K562 (cell line): ENCODE measurements around the gene AASDH. TPM values are rescaled to one million over a fixed set of nuclear protein-coding genes. Genes with fewer than 3 reads are reported as not detected.
A peak's percentile ranks its signal among the peaks of the same experiment; 100 is the strongest.

ENCODE experiments used
- ATAC-seq: fragments of 200-7000 bp; cut with Tn5 transposase; 3 replicates; pipeline ENCODE4 v1.9.1; 2020; ENCODE audit warnings: moderate library complexity
- BruUV-seq: library from RNA; stranded (reverse); fragments of 400-500 nt; replicated peaks from 2 replicates; lab custom pipeline; 2021; lab: Mats Ljungman, UMichigan
- CTCF ChIA-PET: fragments of 300-600 bp; formaldehyde crosslinking; extraction: SDS; loops from one replicate; lab custom pipeline; 2021; ENCODE audit warnings: low intra/inter-chr PET ratio; lab: Yijun Ruan, JAX
- POLR2A ChIA-PET: fragments of 300-600, 350-650 bp; sonication (Branson Sonifier 250); formaldehyde crosslinking; extraction: SDS; loops from one replicate; lab custom pipeline; 2021; ENCODE audit warnings: antibody characterized with exemption, inconsistent platforms; lab: Yijun Ruan, JAX
- DNase-seq, 4 experiments: peaks; one replicate each; pipeline versions ENCODE4 v3.0.0 to v3.0.0-alpha.2; 2011 to 2018; ENCODE audit warnings: low spot score in 3 of 4, mixed read lengths in 3 of 4; ENCODE audit errors: extremely low read depth in 1 of 4
- FAIRE-seq: peaks from 2 replicates; lab custom pipeline; 2011; peaks lifted over from hg19 to GRCh38; lab: Jason Lieb, UNC
- H2AFZ ChIP-seq: 2 replicates; pipeline ENCODE4 v1.6.0; 2011; ENCODE audit warnings: low read depth, low read length, control low read depth, inconsistent platforms
- H3K27ac ChIP-seq: fragments of 200-600 bp; 3 replicates; pipeline ENCODE4 v1.8.0; 2011; ENCODE audit warnings: low read depth, mild to moderate bottlenecking, control low read depth, inconsistent platforms, low read length, moderate library complexity, mixed read lengths; ENCODE audit errors: extremely low read depth
- H3K27me3 ChIP-seq, 2 experiments: fragments of 300-600 bp in 1 of 2; 2 replicates in 1 of 2; 3 replicates in 1 of 2; pipeline versions ENCODE4 v1.6.0 to v1.8.0; 2011; ENCODE audit warnings: inconsistent platforms in 2 of 2, low read length in 2 of 2, mild to moderate bottlenecking in 1 of 2, mixed read lengths in 1 of 2, moderate library complexity in 1 of 2; ENCODE audit not compliant: control insufficient read depth in 2 of 2, insufficient read depth in 2 of 2
- H3K36me3 ChIP-seq: fragments of 300-600 bp; 3 replicates; pipeline ENCODE4 v1.8.0; 2011; ENCODE audit warnings: mild to moderate bottlenecking, low read length, inconsistent platforms; ENCODE audit not compliant: control insufficient read depth, insufficient read depth
- H3K4me1 ChIP-seq, 2 experiments: fragments of 200-600 bp in 1 of 2; replicated peaks in 1 of 2; 2 replicates in 1 of 2; 3 replicates in 1 of 2; pipeline versions ENCODE4 v1.5.1 to v1.8.0; 2011; ENCODE audit warnings: inconsistent platforms in 2 of 2, low read length in 2 of 2, mild to moderate bottlenecking in 1 of 2, mixed read lengths in 1 of 2, moderate library complexity in 1 of 2; ENCODE audit not compliant: control insufficient read depth in 2 of 2, insufficient read depth in 2 of 2
- H3K4me2 ChIP-seq: 2 replicates; pipeline ENCODE4 v1.6.1; 2011; ENCODE audit warnings: low read length, control low read depth, inconsistent platforms, mixed read lengths; ENCODE audit not compliant: insufficient read depth
- H3K4me3 ChIP-seq: fragments of 200-600 bp; sonication (generic), shearing (Covaris generic); 2 replicates; pipeline ENCODE4 v1.5.1; 2016; ENCODE audit warnings: control low read depth, inconsistent platforms
- H3K79me2 ChIP-seq: fragments of 200-600 bp; 3 replicates; pipeline ENCODE4 v1.8.0; 2011; ENCODE audit warnings: low read length, inconsistent platforms; ENCODE audit not compliant: control insufficient read depth, insufficient read depth
- H3K9ac ChIP-seq, 2 experiments: 2 replicates each; pipeline versions ENCODE4 v1.6.0 to v1.6.1; 2011; ENCODE audit warnings: low read depth in 2 of 2, low read length in 2 of 2, control low read depth in 1 of 2, inconsistent platforms in 1 of 2, mild to moderate bottlenecking in 1 of 2, mixed read lengths in 1 of 2; ENCODE audit not compliant: insufficient read depth in 1 of 2
- H3K9me1 ChIP-seq: one replicate; pipeline ENCODE4 v1.6.0; 2011; ENCODE audit warnings: inconsistent platforms, mild to moderate bottlenecking, low read length, moderate library complexity; ENCODE audit not compliant: control insufficient read depth, insufficient read depth
- H3K9me3 ChIP-seq: replicated peaks from 2 replicates; pipeline ENCODE4 v1.5.1; 2011; ENCODE audit warnings: low read depth, low read length, inconsistent platforms; ENCODE audit not compliant: control insufficient read depth, insufficient read depth
- H4K20me1 ChIP-seq: replicated peaks from 2 replicates; pipeline ENCODE4 v1.6.1; 2011; ENCODE audit warnings: low read length, inconsistent platforms, mixed read lengths; ENCODE audit not compliant: control insufficient read depth, insufficient read depth
- CXXC5 ChIP-seq: fragments of 250-450 bp; sonication (Bioruptor Pico); IDR thresholded peaks from 2 replicates; pipeline ENCODE4 v1.8.0; 2022; ENCODE audit warnings: inconsistent platforms, mild to moderate bottlenecking, moderate library complexity
- EWSR1 ChIP-seq: fragments of 450-650 bp; IDR thresholded peaks from 2 replicates; pipeline ENCODE4 v1.6.1; 2018; ENCODE audit warnings: borderline replicate concordance, mild to moderate bottlenecking, low read depth, moderate library complexity; ENCODE audit not compliant: partially characterized antibody
- HMGN3 ChIP-seq: IDR thresholded peaks from 2 replicates; pipeline ENCODE4 v1.6.1; 2011; ENCODE audit warnings: borderline replicate concordance, low read depth, mild to moderate bottlenecking, mixed read lengths, low read length; ENCODE audit not compliant: insufficient read length; ENCODE audit errors: extremely low read depth
- HNRNPLL ChIP-seq: fragments of 200-400 bp; formaldehyde crosslinking; IDR thresholded peaks from 2 replicates; pipeline ENCODE4 v1.6.1; 2017; ENCODE audit warnings: low read length, low read depth, mild to moderate bottlenecking; ENCODE audit not compliant: poor library complexity, severe bottlenecking
- WGBS: fragments of 100-300 bp; shearing (Covaris generic); methylation state at CpG from one replicate; pipeline ENCODE4 v1.1.6; 2016; ENCODE audit warnings: low coverage, mixed read lengths; ENCODE audit not compliant: insufficient coverage; ENCODE audit errors: missing lambda C conversion rate; 5-methylcytosine and 5-hydroxymethylcytosine counted together
- in situ Hi-C: fragments of 300-500 bp; cut with MboI; formaldehyde crosslinking; loops from 4 replicates; pipeline ENCODE4 v1.15.0; 2018; ENCODE audit warnings: inconsistent platforms, mixed read lengths
- intact Hi-C: fragments of 100-400 bp; cut with micrococcal nuclease; formaldehyde crosslinking; loops from 2 replicates; pipeline ENCODE4 v1.14.2; 2022
- polyA plus RNA-seq, 8 experiments: library from polyadenylated mRNA; depleted of rRNA in 4 of 8; stranded (reverse) in 5 of 8; unstranded in 3 of 8; fragments of >200 nt; fragmentation: Nextera tagmentation in 2 of 8; fragmentation: Illumina TruSeq in 1 of 8; extraction: Ambion mirVana in 2 of 8; extraction: Trizol in 1 of 8; gene quantifications; 2 replicates each; pipeline versions ENCODE4 v1.2.1 to v1.2.3, GENCODE V29; 2011 to 2014; ENCODE audit warnings: inconsistent platforms in 1 of 8, missing spikeins in 1 of 8
- total RNA-seq, 7 experiments: library from RNA; depleted of rRNA in 6 of 7; stranded (reverse); fragments of >200 nt in 6 of 7; fragmentation: Illumina TruSeq in 2 of 7; extraction: Trizol in 2 of 7; gene quantifications; 2 replicates each; pipeline versions ENCODE4 v1.2.1 to v1.2.3, GENCODE V29; 2011 to 2021; ENCODE audit warnings: low replicate concordance in 1 of 7
- TF ChIP-seq, protein P1 (sequence below): sonication (generic); formaldehyde crosslinking; IDR thresholded peaks from 2 replicates; pipeline ENCODE4 v1.8.0; 2022; ENCODE audit warnings: mild to moderate bottlenecking, missing genetic modification reagents

The AASDH gene
- total and polyA plus RNA-seq, 9 of the 15 experiments (the other 6 are each of a cell fraction or from before 2014, with no cell fraction given), result 8.6 to 29.7 (median 13.7) TPM

DNA sequence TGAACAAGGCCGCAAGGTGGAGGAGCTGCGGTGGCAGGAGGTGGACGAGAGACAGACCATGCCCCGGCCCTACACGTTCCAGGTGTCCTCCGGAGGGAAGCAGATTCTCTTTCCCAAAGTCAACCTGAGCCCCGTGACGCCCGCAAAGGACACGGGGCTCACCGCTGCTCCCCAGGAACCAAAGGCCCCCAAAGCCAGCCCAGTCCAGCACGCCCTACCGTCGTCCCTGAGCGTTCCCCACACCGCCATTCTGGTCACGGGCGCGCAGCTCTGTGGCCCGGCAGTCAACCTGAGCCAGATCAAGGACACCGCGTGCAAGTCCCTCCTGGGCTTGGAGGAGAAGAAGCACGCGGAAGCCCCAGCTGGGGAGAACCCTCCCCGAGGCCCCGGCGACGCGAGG is 72.2 kb downstream of the AASDH start:
- Histone ChIP-seq H3K9me3 (no peaks in the 10 kb centered on the region), H3K4me1 (peaks cover 0 to 23% of the 10 kb centered on the region in 2 experiments; a peak in 2 of 5 replicates), H3K4me2 (0 out of 2 replicates have a peak overlapping the region, but pooled peaks have one; percentile 36), H3K9me1 (no peaks in the 10 kb centered on the region), H4K20me1 (peaks cover 13% of the 10 kb centered on the region; the same call in 1 of the 2 replicates), H3K36me3 (no peaks in the 10 kb centered on the region), H3K4me3 (no peak overlapping the region), H3K27ac (no peak overlapping the region), H3K9ac (no peak overlapping the region), H2AFZ (no peak overlapping the region), H3K27me3 (peaks cover 65 to 69% of the 10 kb centered on the region in 2 experiments), H3K79me2 (no peaks in the 10 kb centered on the region)
- ChIA-PET POLR2A (no interaction called here), CTCF (no interaction called here)
- ATAC-seq (peak; percentile 41), DNase-seq (no peak), FAIRE-seq (no peak)
- intact Hi-C loops, result loop anchor here (10.0 kb wide), 1 partner anchor 230 kb away; no protein-coding TSS in a partner anchor
- WGBS, result 11% methylated on average over 14 of the region's 29 CpGs
- in situ Hi-C loops, result no loop called here
- BruUV-seq, result no TSS peak
- TF ChIP-seq HMGN3, result peak; percentile 22
- no peak for TF ChIP-seq EWSR1

DNA sequence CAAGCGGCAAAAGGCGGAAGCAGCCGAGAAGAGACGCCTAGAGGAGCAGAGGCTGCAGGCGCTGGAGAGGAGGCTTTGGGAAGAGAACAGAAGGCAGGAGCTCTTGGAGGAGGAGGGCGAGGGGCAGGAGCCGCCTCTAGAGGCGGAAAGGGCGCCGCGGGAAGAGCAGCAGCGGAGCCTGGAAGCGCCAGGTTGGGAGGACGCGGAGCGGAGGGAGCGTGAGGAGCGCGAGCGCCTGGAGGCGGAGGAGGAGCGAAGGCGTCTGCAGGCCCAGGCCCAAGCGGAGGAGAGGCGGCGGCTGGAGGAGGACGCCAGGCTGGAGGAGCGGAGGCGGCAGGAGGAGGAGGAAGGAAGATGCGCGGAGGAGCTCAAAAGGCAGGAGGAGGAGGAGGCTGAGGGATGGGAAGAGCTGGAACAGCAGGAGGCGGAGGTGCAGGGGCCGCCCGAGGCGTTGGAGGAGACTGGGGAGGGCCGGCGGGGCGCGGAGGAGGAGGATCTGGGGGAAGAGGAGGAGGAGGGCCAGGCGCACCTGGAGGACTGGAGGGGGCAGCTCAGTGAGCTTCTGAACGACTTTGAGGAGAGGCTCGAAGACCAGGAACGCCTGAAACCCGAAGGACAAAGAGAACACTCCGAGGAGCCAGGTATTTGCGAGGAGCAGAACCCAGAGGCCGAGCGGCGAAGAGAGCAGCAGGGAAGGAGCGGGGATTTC is 72.9 kb downstream of the AASDH start:
- Histone ChIP-seq H3K27ac (no peak overlapping the region), H3K4me1 (peaks cover 0 to 23% of the 10 kb centered on the region in 2 experiments; a peak in 2 of 5 replicates), H3K9me3 (no peaks in the 10 kb centered on the region), H3K9me1 (no peaks in the 10 kb centered on the region), H3K4me2 (peak overlapping the region; percentile 36), H3K4me3 (peak overlapping the region; percentile 21; the same call in 1 of the 2 replicates), H3K9ac (peak overlapping the region in 1 of 2 experiments; percentile 61; a peak in 1 of 4 replicates), H3K36me3 (no peaks in the 10 kb centered on the region), H3K79me2 (no peaks in the 10 kb centered on the region), H4K20me1 (peaks cover 13% of the 10 kb centered on the region; the same call in 1 of the 2 replicates), H2AFZ (peak overlapping the region; percentile 30), H3K27me3 (peaks cover 63 to 71% of the 10 kb centered on the region in 2 experiments)
- ChIA-PET POLR2A (no interaction called here), CTCF (interaction anchor here (0.7 kb wide), 1 partner anchor 61 kb away, joined by 3 read pairs; no protein-coding TSS in a partner anchor)
- ATAC-seq (peak; percentile 70), FAIRE-seq (no peak), DNase-seq (peak in 2 of 4 experiments; percentile 25 to 28)
- in situ Hi-C loops, result no loop called here
- WGBS, result 21% methylated on average over 30 of the region's 50 CpGs
- BruUV-seq, result no TSS peak
- intact Hi-C loops, result loop anchor here (10.0 kb wide), 1 partner anchor 230 kb away; no protein-coding TSS in a partner anchor
- TF ChIP-seq CXXC5 (CRISPR knock-in tag) (0 out of 2 replicates have a peak, but pooled peaks have one; percentile 8), HNRNPLL (peak; percentile 65)
- TF ChIP-seq, protein P1, sequence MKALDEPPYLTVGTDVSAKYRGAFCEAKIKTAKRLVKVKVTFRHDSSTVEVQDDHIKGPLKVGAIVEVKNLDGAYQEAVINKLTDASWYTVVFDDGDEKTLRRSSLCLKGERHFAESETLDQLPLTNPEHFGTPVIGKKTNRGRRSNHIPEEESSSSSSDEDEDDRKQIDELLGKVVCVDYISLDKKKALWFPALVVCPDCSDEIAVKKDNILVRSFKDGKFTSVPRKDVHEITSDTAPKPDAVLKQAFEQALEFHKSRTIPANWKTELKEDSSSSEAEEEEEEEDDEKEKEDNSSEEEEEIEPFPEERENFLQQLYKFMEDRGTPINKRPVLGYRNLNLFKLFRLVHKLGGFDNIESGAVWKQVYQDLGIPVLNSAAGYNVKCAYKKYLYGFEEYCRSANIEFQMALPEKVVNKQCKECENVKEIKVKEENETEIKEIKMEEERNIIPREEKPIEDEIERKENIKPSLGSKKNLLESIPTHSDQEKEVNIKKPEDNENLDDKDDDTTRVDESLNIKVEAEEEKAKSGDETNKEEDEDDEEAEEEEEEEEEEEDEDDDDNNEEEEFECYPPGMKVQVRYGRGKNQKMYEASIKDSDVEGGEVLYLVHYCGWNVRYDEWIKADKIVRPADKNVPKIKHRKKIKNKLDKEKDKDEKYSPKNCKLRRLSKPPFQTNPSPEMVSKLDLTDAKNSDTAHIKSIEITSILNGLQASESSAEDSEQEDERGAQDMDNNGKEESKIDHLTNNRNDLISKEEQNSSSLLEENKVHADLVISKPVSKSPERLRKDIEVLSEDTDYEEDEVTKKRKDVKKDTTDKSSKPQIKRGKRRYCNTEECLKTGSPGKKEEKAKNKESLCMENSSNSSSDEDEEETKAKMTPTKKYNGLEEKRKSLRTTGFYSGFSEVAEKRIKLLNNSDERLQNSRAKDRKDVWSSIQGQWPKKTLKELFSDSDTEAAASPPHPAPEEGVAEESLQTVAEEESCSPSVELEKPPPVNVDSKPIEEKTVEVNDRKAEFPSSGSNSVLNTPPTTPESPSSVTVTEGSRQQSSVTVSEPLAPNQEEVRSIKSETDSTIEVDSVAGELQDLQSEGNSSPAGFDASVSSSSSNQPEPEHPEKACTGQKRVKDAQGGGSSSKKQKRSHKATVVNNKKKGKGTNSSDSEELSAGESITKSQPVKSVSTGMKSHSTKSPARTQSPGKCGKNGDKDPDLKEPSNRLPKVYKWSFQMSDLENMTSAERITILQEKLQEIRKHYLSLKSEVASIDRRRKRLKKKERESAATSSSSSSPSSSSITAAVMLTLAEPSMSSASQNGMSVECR (CRISPR knock-in tag), result peak; percentile 23; the same call in 1 of the 2 replicates
